Thyroid gland (tissue), 4 donors: ENCODE measurements around the gene CPTP. TPM values are rescaled to one million over a fixed set of nuclear protein-coding genes. Genes with fewer than 3 reads are reported as not detected.

Experiments used
- DNase-seq, 2 donors: peaks; one replicate each; pipeline ENCODE4 v3.0.0-alpha.2; 2019
- H3K27ac ChIP-seq, 3 donors: fragments of 200-600 bp; sonication (generic); 1 replicate in 2 of 3; 2 replicates in 1 of 3; pipeline ENCODE4 v1.5.1; 2016 to 2019; ENCODE audit warnings: mild to moderate bottlenecking in 1 of 3, moderate library complexity in 1 of 3
- H3K27me3 ChIP-seq: fragments of 200-600 bp; sonication (generic); one replicate; pipeline ENCODE4 v1.5.1; 2019
- H3K36me3 ChIP-seq, 2 donors: fragments of 200-600 bp; sonication (generic); one replicate each; pipeline ENCODE4 v1.5.1; 2016 to 2019
- H3K4me1 ChIP-seq, 2 donors: fragments of 200-600 bp; sonication (generic); one replicate each; pipeline ENCODE4 v1.5.1; 2017 to 2019
- H3K4me3 ChIP-seq, 3 donors: fragments of 200-600 bp; sonication (generic); replicated peaks in 1 of 3; 1 replicate in 2 of 3; 2 replicates in 1 of 3; pipeline ENCODE4 v1.5.1; 2016; ENCODE audit warnings: mild to moderate bottlenecking in 1 of 3
- H3K9me3 ChIP-seq: fragments of 200-600 bp; sonication (generic); one replicate; pipeline ENCODE4 v1.5.1; 2017
- POLR2A ChIP-seq, 2 donors: fragments of 450-650 bp; IDR thresholded peaks; one replicate each; pipeline ENCODE4 v1.6.1; 2017; ENCODE audit warnings: antibody characterized with exemption in 2 of 2, mild to moderate bottlenecking in 2 of 2, moderate library complexity in 1 of 2
- WGBS, 2 donors: methylation state at CpG; one replicate each; pipeline ENCODE4 v1.1.5; 2017; 5-methylcytosine and 5-hydroxymethylcytosine counted together
- intact Hi-C: fragments of 100-400 bp; cut with DNase I; formaldehyde crosslinking; loops from one replicate; pipeline ENCODE4 v1.15.1; 2023
- total RNA-seq, 4 donors: library from RNA; depleted of rRNA; stranded (reverse); fragments of >200 nt; gene quantifications; one replicate each; pipeline ENCODE4 v1.2.3, GENCODE V29; 2016
- TF ChIP-seq, protein P1 (sequence below), 6 experiments: fragments of 200-600 bp in 3 of 6; fragments of 450-650 bp in 3 of 6; sonication (generic) in 3 of 6; IDR thresholded peaks; one replicate each; pipeline ENCODE4 v1.5.1; 2016 to 2019; ENCODE audit warnings: antibody characterized with exemption in 6 of 6, mild to moderate bottlenecking in 2 of 6, inconsistent platforms in 1 of 6, moderate library complexity in 1 of 6

Gene CPTP
- total RNA-seq, 4 donors from 2014 or later, result 16.7 to 37.3 (median 24.3) TPM

DNA sequence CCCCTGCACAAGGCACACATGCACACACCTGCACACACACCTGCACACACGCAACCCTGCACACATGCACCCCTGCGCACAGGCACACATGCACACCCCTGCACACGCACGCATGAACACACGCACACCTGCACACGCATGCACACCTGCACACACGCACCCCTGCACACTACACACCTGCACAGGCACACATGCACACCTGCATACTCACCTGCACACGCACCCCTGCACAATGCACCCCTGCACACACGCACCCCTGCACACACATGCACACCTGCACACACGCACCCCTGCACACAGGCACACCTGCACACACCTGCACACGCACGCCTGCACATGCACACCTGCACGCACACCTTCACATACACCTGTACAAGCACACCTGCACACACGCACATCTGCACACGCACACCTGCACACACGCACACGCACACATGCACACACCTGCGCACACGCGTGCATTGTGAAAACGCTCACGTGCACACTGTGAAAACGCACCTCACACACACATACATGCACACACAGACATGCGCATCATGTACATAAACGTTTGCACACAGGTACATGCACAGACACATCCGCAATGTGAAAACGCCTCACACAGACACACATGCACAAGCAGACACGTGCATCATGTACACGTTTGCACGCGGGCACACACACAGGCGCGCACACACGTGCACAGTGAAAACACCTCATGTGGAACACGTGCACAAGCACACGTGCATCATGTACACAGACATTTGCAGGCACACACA lies 16.4 kb downstream of the CPTP start:
- H3K27ac ChIP-seq, result no peak overlapping the region
- H3K27me3 ChIP-seq, result no peaks in the 10 kb centered on the region
- H3K9me3 ChIP-seq, result no peaks in the 10 kb centered on the region
- WGBS, 2 donors, result 93% methylated on average over 36 of the region's 36 CpGs
- no peak for DNase-seq
- intact Hi-C loops, result no loop called here
- H3K4me1 ChIP-seq, result peaks cover 5 to 16% of the 10 kb centered on the region in 2 donors
- peaks cover 10 to 43% of the 10 kb centered on the region in 2 donors for H3K36me3 ChIP-seq
- H3K4me3 ChIP-seq, result no peak overlapping the region
- no peak for TF ChIP-seq POLR2A (IDR thresholded peaks at IDR 0.05)
- TF ChIP-seq, protein P1, sequence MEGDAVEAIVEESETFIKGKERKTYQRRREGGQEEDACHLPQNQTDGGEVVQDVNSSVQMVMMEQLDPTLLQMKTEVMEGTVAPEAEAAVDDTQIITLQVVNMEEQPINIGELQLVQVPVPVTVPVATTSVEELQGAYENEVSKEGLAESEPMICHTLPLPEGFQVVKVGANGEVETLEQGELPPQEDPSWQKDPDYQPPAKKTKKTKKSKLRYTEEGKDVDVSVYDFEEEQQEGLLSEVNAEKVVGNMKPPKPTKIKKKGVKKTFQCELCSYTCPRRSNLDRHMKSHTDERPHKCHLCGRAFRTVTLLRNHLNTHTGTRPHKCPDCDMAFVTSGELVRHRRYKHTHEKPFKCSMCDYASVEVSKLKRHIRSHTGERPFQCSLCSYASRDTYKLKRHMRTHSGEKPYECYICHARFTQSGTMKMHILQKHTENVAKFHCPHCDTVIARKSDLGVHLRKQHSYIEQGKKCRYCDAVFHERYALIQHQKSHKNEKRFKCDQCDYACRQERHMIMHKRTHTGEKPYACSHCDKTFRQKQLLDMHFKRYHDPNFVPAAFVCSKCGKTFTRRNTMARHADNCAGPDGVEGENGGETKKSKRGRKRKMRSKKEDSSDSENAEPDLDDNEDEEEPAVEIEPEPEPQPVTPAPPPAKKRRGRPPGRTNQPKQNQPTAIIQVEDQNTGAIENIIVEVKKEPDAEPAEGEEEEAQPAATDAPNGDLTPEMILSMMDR (IDR thresholded peaks at IDR 0.05), result no peak

DNA sequence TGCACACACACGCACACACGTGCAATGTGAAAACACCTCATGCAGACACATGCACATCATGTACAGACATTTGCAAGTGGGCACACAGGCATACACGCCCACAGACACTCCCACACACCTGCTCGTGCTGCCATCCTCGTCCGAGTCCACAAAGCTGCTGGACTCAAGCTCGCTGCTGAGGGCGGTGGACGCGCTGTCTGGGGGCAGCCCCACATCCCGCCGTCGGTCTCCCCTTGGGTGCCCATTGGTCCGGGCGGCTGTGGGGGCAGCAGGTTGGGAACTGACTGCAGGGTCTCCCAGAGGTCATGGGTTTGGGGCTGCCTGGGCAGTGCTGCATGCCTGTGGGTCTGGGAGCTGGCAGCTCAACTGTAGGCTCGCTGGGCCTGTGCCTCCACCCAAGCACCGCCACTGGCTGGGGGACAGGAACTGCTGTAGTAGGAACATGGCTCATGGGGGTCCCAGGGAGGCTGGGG lies 17.0 kb downstream of the CPTP start:
- TF ChIP-seq, protein P1 (IDR thresholded peaks at IDR 0.05), result no peak
- no peak for TF ChIP-seq POLR2A (IDR thresholded peaks at IDR 0.05)
- DNase-seq, result no peak
- Histone ChIP-seq H3K36me3 (peaks cover 10 to 37% of the 10 kb centered on the region in 2 donors), H3K4me3 (no peak overlapping the region), H3K4me1 (peaks cover 10 to 22% of the 10 kb centered on the region in 2 donors), H3K27ac (no peak overlapping the region), H3K27me3 (no peaks in the 10 kb centered on the region), H3K9me3 (no peaks in the 10 kb centered on the region)
- intact Hi-C loops, result no loop called here
- WGBS, 2 donors, result 92 to 94% methylated on average over 8 to 16 of the region's 17 CpGs

DNA sequence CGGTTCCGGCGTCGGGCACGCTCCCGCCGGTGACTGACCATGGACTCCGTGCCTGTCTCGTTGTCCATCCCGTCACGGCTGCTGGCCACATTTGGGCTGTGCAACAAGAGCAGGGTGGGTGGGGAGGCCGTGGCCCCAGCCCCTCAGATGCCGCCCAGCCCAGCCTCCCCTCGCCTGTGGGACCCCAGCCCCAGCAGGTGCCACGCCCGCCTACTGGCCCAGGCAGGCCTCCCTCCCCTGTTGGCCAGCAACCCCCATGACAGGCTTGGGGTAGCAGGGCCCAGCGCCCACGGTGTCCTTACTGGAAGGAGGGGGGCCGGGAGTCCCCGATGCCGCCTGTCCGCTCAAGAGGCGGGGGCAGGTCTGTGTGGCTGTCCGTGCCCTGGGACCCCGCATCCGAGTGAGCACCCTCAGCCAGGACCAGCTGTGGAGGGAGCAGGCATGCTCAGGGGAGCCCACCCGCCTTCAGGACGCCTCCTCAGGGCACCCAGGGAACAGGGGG lies 17.5 kb downstream of the CPTP start:
- WGBS, 2 donors, result 85 to 90% methylated on average over 8 to 23 of the region's 28 CpGs
- Histone ChIP-seq H3K4me3 (no peak overlapping the region), H3K27ac (no peak overlapping the region), H3K9me3 (no peaks in the 10 kb centered on the region), H3K4me1 (peaks cover 15 to 28% of the 10 kb centered on the region in 2 donors), H3K36me3 (peaks cover 10 to 37% of the 10 kb centered on the region in 2 donors), H3K27me3 (no peaks in the 10 kb centered on the region)
- intact Hi-C loops, result no loop called here
- DNase-seq, result no peak
- no peak for TF ChIP-seq POLR2A (IDR thresholded peaks at IDR 0.05)
- TF ChIP-seq, protein P1 (IDR thresholded peaks at IDR 0.05), result no peak

DNA sequence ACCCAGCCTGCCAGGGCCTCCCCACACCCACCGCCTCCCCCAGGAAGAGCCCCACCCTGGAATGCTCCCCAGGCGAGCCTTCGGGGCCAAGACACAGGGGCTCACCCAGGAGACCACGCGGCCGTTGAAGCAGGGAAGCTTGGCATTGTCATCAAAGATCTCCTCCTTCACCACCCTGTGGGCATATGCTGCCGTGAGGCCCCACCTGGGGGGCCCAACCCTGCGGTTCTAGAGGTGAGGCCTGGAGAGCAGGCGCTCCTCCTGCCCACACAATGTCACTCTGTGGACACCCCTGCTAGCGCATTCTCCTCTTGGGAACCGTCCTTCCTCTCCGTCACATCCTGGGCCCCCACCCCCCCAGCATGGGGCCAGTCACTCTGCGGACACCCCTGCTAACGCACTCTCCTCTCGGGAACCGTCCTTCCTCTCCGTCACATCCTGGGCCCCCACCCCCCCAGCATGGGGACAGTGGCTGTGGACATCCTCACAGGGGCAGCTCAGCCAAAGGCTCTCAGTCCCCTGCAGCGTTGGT lies 18.0 kb downstream of the CPTP start:
- 86 to 88% methylated on average over 16 to 17 of the region's 18 CpGs for WGBS, 2 donors
- Histone ChIP-seq H3K9me3 (no peaks in the 10 kb centered on the region), H3K4me1 (peaks cover 20 to 33% of the 10 kb centered on the region in 2 donors), H3K27me3 (no peaks in the 10 kb centered on the region), H3K36me3 (peaks cover 8 to 34% of the 10 kb centered on the region in 2 donors), H3K4me3 (no peak overlapping the region), H3K27ac (no peak overlapping the region)
- no peak for DNase-seq
- intact Hi-C loops, result no loop called here
- TF ChIP-seq, protein P1 (IDR thresholded peaks at IDR 0.05), result no peak
- no peak for TF ChIP-seq POLR2A (IDR thresholded peaks at IDR 0.05)
